HepG2 (cell line): Measurements from ENCODE around the gene POLR3K. TPM values are rescaled to one million over a fixed set of nuclear protein-coding genes. Genes with fewer than 3 reads are reported as not detected.
A peak's percentile ranks its signal among the peaks of the same experiment; 100 is the strongest.

Experiments used
- ARNT ChIP-seq: fragments of 450-650 bp; IDR thresholded peaks from 2 replicates; pipeline ENCODE4 v1.6.1; 2017
- CEBPG ChIP-seq: IDR thresholded peaks from 2 replicates; pipeline ENCODE4 v1.6.1; 2016
- FLYWCH1 ChIP-seq: sonication (generic); formaldehyde crosslinking; IDR thresholded peaks from 2 replicates; pipeline ENCODE4 v1.8.1; 2023; ENCODE audit warnings: mild to moderate bottlenecking, missing genetic modification reagents
- FOXP1 ChIP-seq, 2 experiments: fragments of 450-650 bp in 1 of 2; IDR thresholded peaks; 2 replicates each; pipeline ENCODE4 v1.6.1; 2017 to 2018; ENCODE audit warnings: antibody characterized with exemption in 1 of 2
- GABPB1 ChIP-seq: IDR thresholded peaks from 2 replicates; pipeline ENCODE4 v1.6.1; 2016; ENCODE audit warnings: mild to moderate bottlenecking, missing genetic modification reagents, moderate library complexity, missing compliant biosample characterization
- HCFC1 ChIP-seq: fragments of 150-350 bp; IDR thresholded peaks from 2 replicates; pipeline ENCODE4 v1.6.1; 2014; ENCODE audit warnings: low read depth, low read length
- HDAC6 ChIP-seq: fragments of 200-600 bp; sonication (generic); IDR thresholded peaks from 2 replicates; pipeline ENCODE4 v1.7.0; 2017; ENCODE audit warnings: mild to moderate bottlenecking, antibody characterized with exemption, low read length, low read depth
- IRF2 ChIP-seq: IDR thresholded peaks from 2 replicates; pipeline ENCODE4 v1.6.1; 2018; ENCODE audit warnings: missing genetic modification reagents, missing compliant biosample characterization
- ISL2 ChIP-seq: sonication (generic); formaldehyde crosslinking; IDR thresholded peaks from 2 replicates; pipeline ENCODE4 v1.5.0; 2020; ENCODE audit warnings: missing genetic modification reagents
- ONECUT2 ChIP-seq: sonication (generic); formaldehyde crosslinking; IDR thresholded peaks from 2 replicates; pipeline ENCODE4 v1.4.0; 2020; ENCODE audit warnings: missing genetic modification reagents
- PLRG1 ChIP-seq: fragments of 450-650 bp; conservative IDR thresholded peaks from 2 replicates; pipeline ENCODE4 v1.6.1; 2016
- SYNCRIP ChIP-seq: fragments of 200-400 bp; formaldehyde crosslinking; IDR thresholded peaks from 2 replicates; pipeline ENCODE4 v1.6.1; 2018; ENCODE audit warnings: mild to moderate bottlenecking, low read depth, low read length; ENCODE audit not compliant: insufficient read depth
- ZNF317 ChIP-seq: sonication (generic); formaldehyde crosslinking; IDR thresholded peaks from 2 replicates; pipeline ENCODE4 v1.5.0; 2020; ENCODE audit warnings: mild to moderate bottlenecking, missing genetic modification reagents
- ZNF383 ChIP-seq: sonication (generic); formaldehyde crosslinking; IDR thresholded peaks from 2 replicates; pipeline ENCODE4 v1.4.0; 2020; ENCODE audit warnings: missing genetic modification reagents, mild to moderate bottlenecking, borderline replicate concordance
- ZNF441 ChIP-seq: sonication (generic); formaldehyde crosslinking; IDR thresholded peaks from 2 replicates; pipeline ENCODE4 v1.7.0; 2021; ENCODE audit warnings: missing genetic modification reagents, borderline replicate concordance
- ZNF674 ChIP-seq: sonication (generic); formaldehyde crosslinking; IDR thresholded peaks from 2 replicates; pipeline ENCODE4 v1.5.0; 2020; ENCODE audit warnings: low read depth, mild to moderate bottlenecking, missing genetic modification reagents
- ZNF709 ChIP-seq: sonication (generic); formaldehyde crosslinking; IDR thresholded peaks from 2 replicates; pipeline ENCODE4 v1.5.0; 2020; ENCODE audit warnings: mild to moderate bottlenecking, missing genetic modification reagents
- polyA plus RNA-seq, 8 experiments: library from polyadenylated mRNA; depleted of rRNA in 3 of 8; stranded (reverse) in 7 of 8; unstranded in 1 of 8; fragments of >200 nt; fragmentation: Illumina TruSeq in 4 of 8; extraction: Trizol in 4 of 8; gene quantifications; 2 replicates each; pipeline versions ENCODE4 v1.2.1 to v1.2.3, GENCODE V29; 2011 to 2016; ENCODE audit warnings: low read depth in 4 of 8, missing spikeins in 1 of 8, mixed read lengths in 1 of 8; ENCODE audit not compliant: insufficient read depth in 1 of 8
- total RNA-seq, 5 experiments: library from RNA; depleted of rRNA; stranded (reverse); fragments of >200 nt; fragmentation: Illumina TruSeq; extraction: Trizol; gene quantifications; 2 replicates each; pipeline ENCODE4 v1.2.3, GENCODE V29; 2016; ENCODE audit warnings: low read depth in 1 of 5
- TF ChIP-seq, protein P1 (sequence below): sonication (generic); formaldehyde crosslinking; IDR thresholded peaks from 2 replicates; pipeline ENCODE4 v1.4.0; 2020; ENCODE audit warnings: missing genetic modification reagents, mild to moderate bottlenecking, borderline replicate concordance
- TF ChIP-seq, protein P2 (sequence below): IDR thresholded peaks from 2 replicates; pipeline ENCODE4 v1.6.1; 2012; ENCODE audit warnings: inconsistent platforms
- TF ChIP-seq, protein P3 (sequence below): IDR thresholded peaks from 2 replicates; pipeline ENCODE4 v1.6.1; 2016; ENCODE audit warnings: low read depth, missing genetic modification reagents, missing compliant biosample characterization
- TF ChIP-seq, protein P4 (sequence below): IDR thresholded peaks from 2 replicates; pipeline ENCODE4 v1.6.1; 2016; ENCODE audit warnings: low read depth, control low read depth
- TF ChIP-seq, protein P5 (sequence below): sonication (generic); IDR thresholded peaks from 2 replicates; pipeline ENCODE4 v1.6.1; 2016; ENCODE audit warnings: low read depth, borderline replicate concordance

The POLR3K gene
- total and polyA plus RNA-seq, 2 of the 13 experiments (the other 11 are each of a cell fraction or from before 2014, with no cell fraction given), result 14.8 to 18.8 TPM

DNA sequence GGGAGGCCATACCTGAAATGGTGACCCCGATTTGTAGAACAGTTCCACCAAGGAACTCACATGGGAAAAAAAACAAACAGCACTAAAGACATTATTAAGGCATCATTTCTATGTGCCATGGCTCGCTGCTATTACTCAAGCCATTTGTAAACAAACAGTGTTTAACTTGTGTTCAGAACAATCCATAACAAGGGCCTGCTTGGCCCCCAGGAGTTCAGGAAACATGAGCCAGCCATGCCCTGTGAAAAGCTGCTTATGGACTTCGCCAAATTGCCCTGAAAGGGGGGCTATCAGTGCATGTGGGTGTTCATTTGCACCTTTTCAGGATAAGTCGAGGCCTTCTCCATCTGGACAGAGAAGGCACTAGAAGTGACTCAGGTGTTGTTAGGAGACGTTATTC, 8.0 kb downstream of the POLR3K start (continued):
- TF ChIP-seq IRF2 (CRISPR knock-in tag) (no peak), CEBPG (CRISPR knock-in tag) (peak; percentile 56), ZNF383 (CRISPR knock-in tag) (no peak), FLYWCH1 (CRISPR knock-in tag) (no peak), ZNF317 (CRISPR knock-in tag) (no peak), FOXP1 (IDR thresholded peaks at IDR 0.05) (no peak), FOXP1 (CRISPR knock-in tag; IDR thresholded peaks at IDR 0.05) (peak; percentile 83), ZNF709 (CRISPR knock-in tag) (no peak), GABPB1 (CRISPR knock-in tag) (0 out of 2 replicates have a peak, but pooled peaks have one; percentile 19), HCFC1 (no peak), ARNT (no peak), ISL2 (CRISPR knock-in tag) (no peak), ZNF674 (CRISPR knock-in tag) (no peak), PLRG1 (no peak), ONECUT2 (CRISPR knock-in tag) (no peak), ZNF441 (no peak), SYNCRIP (no peak), HDAC6 (no peak)
- TF ChIP-seq, protein P1, sequence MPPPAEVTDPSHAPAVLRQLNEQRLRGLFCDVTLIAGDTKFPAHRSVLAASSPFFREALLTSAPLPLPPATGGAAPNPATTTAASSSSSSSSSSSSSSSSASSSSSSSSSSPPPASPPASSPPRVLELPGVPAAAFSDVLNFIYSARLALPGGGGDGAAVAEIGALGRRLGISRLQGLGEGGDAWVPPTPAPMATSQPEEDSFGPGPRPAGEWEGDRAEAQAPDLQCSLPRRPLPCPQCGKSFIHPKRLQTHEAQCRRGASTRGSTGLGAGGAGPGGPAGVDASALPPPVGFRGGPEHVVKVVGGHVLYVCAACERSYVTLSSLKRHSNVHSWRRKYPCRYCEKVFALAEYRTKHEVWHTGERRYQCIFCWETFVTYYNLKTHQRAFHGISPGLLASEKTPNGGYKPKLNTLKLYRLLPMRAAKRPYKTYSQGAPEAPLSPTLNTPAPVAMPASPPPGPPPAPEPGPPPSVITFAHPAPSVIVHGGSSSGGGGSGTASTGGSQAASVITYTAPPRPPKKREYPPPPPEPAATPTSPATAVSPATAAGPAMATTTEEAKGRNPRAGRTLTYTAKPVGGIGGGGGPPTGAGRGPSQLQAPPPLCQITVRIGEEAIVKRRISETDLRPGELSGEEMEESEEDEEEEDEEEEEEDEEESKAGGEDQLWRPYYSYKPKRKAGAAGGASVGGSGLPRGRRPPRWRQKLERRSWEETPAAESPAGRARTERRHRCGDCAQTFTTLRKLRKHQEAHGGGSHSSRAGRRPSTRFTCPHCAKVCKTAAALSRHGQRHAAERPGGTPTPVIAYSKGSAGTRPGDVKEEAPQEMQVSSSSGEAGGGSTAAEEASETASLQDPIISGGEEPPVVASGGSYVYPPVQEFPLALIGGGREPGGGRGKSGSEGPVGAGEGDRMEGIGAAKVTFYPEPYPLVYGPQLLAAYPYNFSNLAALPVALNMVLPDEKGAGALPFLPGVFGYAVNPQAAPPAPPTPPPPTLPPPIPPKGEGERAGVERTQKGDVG, result no peak
- TF ChIP-seq, protein P2, sequence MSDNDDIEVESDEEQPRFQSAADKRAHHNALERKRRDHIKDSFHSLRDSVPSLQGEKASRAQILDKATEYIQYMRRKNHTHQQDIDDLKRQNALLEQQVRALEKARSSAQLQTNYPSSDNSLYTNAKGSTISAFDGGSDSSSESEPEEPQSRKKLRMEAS, result peak; percentile 67; the same call in 1 of the 2 replicates
- TF ChIP-seq, protein P3, sequence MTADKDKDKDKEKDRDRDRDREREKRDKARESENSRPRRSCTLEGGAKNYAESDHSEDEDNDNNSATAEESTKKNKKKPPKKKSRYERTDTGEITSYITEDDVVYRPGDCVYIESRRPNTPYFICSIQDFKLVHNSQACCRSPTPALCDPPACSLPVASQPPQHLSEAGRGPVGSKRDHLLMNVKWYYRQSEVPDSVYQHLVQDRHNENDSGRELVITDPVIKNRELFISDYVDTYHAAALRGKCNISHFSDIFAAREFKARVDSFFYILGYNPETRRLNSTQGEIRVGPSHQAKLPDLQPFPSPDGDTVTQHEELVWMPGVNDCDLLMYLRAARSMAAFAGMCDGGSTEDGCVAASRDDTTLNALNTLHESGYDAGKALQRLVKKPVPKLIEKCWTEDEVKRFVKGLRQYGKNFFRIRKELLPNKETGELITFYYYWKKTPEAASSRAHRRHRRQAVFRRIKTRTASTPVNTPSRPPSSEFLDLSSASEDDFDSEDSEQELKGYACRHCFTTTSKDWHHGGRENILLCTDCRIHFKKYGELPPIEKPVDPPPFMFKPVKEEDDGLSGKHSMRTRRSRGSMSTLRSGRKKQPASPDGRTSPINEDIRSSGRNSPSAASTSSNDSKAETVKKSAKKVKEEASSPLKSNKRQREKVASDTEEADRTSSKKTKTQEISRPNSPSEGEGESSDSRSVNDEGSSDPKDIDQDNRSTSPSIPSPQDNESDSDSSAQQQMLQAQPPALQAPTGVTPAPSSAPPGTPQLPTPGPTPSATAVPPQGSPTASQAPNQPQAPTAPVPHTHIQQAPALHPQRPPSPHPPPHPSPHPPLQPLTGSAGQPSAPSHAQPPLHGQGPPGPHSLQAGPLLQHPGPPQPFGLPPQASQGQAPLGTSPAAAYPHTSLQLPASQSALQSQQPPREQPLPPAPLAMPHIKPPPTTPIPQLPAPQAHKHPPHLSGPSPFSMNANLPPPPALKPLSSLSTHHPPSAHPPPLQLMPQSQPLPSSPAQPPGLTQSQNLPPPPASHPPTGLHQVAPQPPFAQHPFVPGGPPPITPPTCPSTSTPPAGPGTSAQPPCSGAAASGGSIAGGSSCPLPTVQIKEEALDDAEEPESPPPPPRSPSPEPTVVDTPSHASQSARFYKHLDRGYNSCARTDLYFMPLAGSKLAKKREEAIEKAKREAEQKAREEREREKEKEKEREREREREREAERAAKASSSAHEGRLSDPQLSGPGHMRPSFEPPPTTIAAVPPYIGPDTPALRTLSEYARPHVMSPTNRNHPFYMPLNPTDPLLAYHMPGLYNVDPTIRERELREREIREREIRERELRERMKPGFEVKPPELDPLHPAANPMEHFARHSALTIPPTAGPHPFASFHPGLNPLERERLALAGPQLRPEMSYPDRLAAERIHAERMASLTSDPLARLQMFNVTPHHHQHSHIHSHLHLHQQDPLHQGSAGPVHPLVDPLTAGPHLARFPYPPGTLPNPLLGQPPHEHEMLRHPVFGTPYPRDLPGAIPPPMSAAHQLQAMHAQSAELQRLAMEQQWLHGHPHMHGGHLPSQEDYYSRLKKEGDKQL (CRISPR knock-in tag), result 0 out of 2 replicates have a peak, but pooled peaks have one; percentile 41
- TF ChIP-seq, protein P4, sequence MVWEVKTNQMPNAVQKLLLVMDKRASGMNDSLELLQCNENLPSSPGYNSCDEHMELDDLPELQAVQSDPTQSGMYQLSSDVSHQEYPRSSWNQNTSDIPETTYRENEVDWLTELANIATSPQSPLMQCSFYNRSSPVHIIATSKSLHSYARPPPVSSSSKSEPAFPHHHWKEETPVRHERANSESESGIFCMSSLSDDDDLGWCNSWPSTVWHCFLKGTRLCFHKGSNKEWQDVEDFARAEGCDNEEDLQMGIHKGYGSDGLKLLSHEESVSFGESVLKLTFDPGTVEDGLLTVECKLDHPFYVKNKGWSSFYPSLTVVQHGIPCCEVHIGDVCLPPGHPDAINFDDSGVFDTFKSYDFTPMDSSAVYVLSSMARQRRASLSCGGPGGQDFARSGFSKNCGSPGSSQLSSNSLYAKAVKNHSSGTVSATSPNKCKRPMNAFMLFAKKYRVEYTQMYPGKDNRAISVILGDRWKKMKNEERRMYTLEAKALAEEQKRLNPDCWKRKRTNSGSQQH (CRISPR knock-in tag), result 0 out of 2 replicates have a peak, but pooled peaks have one; percentile 54
- TF ChIP-seq, protein P5, sequence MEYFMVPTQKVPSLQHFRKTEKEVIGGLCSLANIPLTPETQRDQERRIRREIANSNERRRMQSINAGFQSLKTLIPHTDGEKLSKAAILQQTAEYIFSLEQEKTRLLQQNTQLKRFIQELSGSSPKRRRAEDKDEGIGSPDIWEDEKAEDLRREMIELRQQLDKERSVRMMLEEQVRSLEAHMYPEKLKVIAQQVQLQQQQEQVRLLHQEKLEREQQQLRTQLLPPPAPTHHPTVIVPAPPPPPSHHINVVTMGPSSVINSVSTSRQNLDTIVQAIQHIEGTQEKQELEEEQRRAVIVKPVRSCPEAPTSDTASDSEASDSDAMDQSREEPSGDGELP, result no peak
